Loucy (cell line): ENCODE data around the gene MPG.

ENCODE experiments used
- H2AFZ ChIP-seq: fragments of 200-600 bp; sonication (generic); 2 replicates; pipeline ENCODE4 v1.6.0; 2016; ENCODE audit warnings: antibody characterized with exemption, mild to moderate bottlenecking, low read length, moderate library complexity
- H3F3A ChIP-seq: fragments of 200-600 bp; 2 replicates; pipeline ENCODE4 v1.6.0; 2016; ENCODE audit warnings: antibody characterized with exemption, low read depth, mild to moderate bottlenecking
- H3K27me3 ChIP-seq: fragments of 200-600 bp; sonication (generic); 2 replicates; pipeline ENCODE4 v1.6.1; 2014; ENCODE audit warnings: low read length, mild to moderate bottlenecking; ENCODE audit not compliant: insufficient read depth, poor library complexity, severe bottlenecking
- H3K36me3 ChIP-seq: fragments of 200-600 bp; sonication (generic); 2 replicates; pipeline ENCODE4 v1.6.1; 2016; ENCODE audit warnings: low read length; ENCODE audit not compliant: insufficient read depth
- H3K4me1 ChIP-seq: fragments of 200-600 bp; sonication (generic); 2 replicates; pipeline ENCODE4 v1.5.1; 2014; ENCODE audit warnings: low read length, mild to moderate bottlenecking; ENCODE audit not compliant: insufficient read depth, poor library complexity, severe bottlenecking
- H3K4me2 ChIP-seq: fragments of 200-600 bp; sonication (generic); 2 replicates; pipeline ENCODE4 v1.6.0; 2014; ENCODE audit warnings: antibody characterized with exemption, low read length, low read depth, mild to moderate bottlenecking; ENCODE audit not compliant: poor library complexity, severe bottlenecking
- H3K4me3 ChIP-seq: fragments of 200-600 bp; sonication (generic); 2 replicates; pipeline ENCODE4 v1.5.1; 2014; ENCODE audit warnings: low read length, mild to moderate bottlenecking, mixed read lengths; ENCODE audit not compliant: poor library complexity, severe bottlenecking
- H3K79me2 ChIP-seq: fragments of 200-600 bp; sonication (generic); 2 replicates; pipeline ENCODE4 v1.6.1; 2014; ENCODE audit warnings: low read length; ENCODE audit not compliant: insufficient read depth
- H3K9ac ChIP-seq: fragments of 200-600 bp; sonication (generic); 2 replicates; pipeline ENCODE4 v1.6.0; 2014; ENCODE audit warnings: mild to moderate bottlenecking, low read depth, low read length, moderate library complexity; ENCODE audit not compliant: poor library complexity, severe bottlenecking
- H3K9me2 ChIP-seq: fragments of 200-600 bp; sonication (generic); replicated peaks from 2 replicates; pipeline ENCODE4 v1.6.1; 2016; ENCODE audit warnings: low read depth, low read length, mixed read lengths
- H3K9me3 ChIP-seq: fragments of 200-600 bp; sonication (generic); 2 replicates; pipeline ENCODE4 v1.6.1; 2014; ENCODE audit warnings: mild to moderate bottlenecking, antibody characterized with exemption, low read length, low read depth; ENCODE audit not compliant: insufficient read depth
- H4K20me1 ChIP-seq: fragments of 200-600 bp; sonication (generic); 2 replicates; pipeline ENCODE4 v1.6.0; 2014; ENCODE audit warnings: antibody characterized with exemption, low read length, mild to moderate bottlenecking; ENCODE audit not compliant: insufficient read depth, poor library complexity, severe bottlenecking
- CTCF ChIP-seq: fragments of 200-600 bp; sonication (generic); conservative IDR thresholded peaks from 2 replicates; pipeline ENCODE4 v1.5.1; 2014; ENCODE audit warnings: mild to moderate bottlenecking, antibody characterized with exemption, low read length
- EZH2phosphoT487 ChIP-seq: fragments of 200-600 bp; IDR thresholded peaks from 2 replicates; pipeline ENCODE4 v1.6.1; 2018; ENCODE audit warnings: antibody characterized with exemption, mild to moderate bottlenecking, moderate library complexity, borderline replicate concordance

The MPG gene

DNA sequence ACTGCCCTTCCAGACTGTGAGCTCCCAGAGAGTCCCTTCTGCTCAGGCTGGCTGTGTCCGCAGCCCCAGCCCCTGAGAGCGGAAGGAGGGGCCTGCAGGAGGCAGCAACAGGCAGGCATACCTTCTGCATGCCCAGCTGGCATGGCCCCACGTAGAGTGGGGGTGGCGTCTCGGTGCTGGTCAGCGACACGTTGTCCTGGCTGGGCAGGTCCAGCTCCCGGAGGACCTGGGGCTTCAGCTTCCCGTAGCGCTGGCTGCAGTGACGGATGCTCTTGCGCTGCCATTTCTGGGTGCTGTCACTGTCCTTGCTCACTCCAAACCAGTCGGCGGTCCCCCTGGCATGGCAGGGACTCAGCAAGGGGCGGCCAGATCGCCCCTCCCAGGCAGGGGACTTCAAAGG lies 14.6 kb upstream of the MPG start:
- no peaks in the 10 kb centered on the region for H3K9me2 ChIP-seq
- no peaks in the 10 kb centered on the region for H3F3A ChIP-seq
- no peaks in the 10 kb centered on the region for H3K27me3 ChIP-seq
- H4K20me1 ChIP-seq = no peaks in the 10 kb centered on the region
- H3K36me3 ChIP-seq = no peaks in the 10 kb centered on the region
- no peak overlapping the region for H3K9ac ChIP-seq
- no peak overlapping the region for H3K4me2 ChIP-seq
- H3K9me3 ChIP-seq = no peaks in the 10 kb centered on the region
- no peak overlapping the region for H3K4me3 ChIP-seq
- H3K79me2 ChIP-seq = no peaks in the 10 kb centered on the region
- TF ChIP-seq EZH2phosphoT487 (no peak), CTCF (no peak)
- H3K4me1 ChIP-seq = peaks cover 15% of the 10 kb centered on the region
- no peak overlapping the region for H2AFZ ChIP-seq

- H2AFZ ChIP-seq = no peak overlapping the region
- H3K9me2 ChIP-seq = no peaks in the 10 kb centered on the region
- no peaks in the 10 kb centered on the region for H3K79me2 ChIP-seq
- no peaks in the 10 kb centered on the region for H4K20me1 ChIP-seq
- H3K4me1 ChIP-seq = peaks cover 14% of the 10 kb centered on the region
- H3K27me3 ChIP-seq = no peaks in the 10 kb centered on the region
- no peaks in the 10 kb centered on the region for H3F3A ChIP-seq
- H3K9ac ChIP-seq = no peak overlapping the region
- no peak overlapping the region for H3K4me2 ChIP-seq
- TF ChIP-seq CTCF (no peak), EZH2phosphoT487 (no peak)
- no peaks in the 10 kb centered on the region for H3K9me3 ChIP-seq
- H3K4me3 ChIP-seq = no peak overlapping the region
- H3K36me3 ChIP-seq = no peaks in the 10 kb centered on the region
Measured at GRCh38 chr16:63998-64913, 13.8 kb upstream of the MPG start.

- Histone ChIP-seq H2AFZ (no peak overlapping the region), H3K27me3 (no peaks in the 10 kb centered on the region), H3K79me2 (no peaks in the 10 kb centered on the region), H3K9me3 (no peaks in the 10 kb centered on the region), H3K9me2 (no peaks in the 10 kb centered on the region), H3K4me1 (peaks cover 14% of the 10 kb centered on the region), H3K9ac (no peak overlapping the region), H3K36me3 (no peaks in the 10 kb centered on the region), H3K4me3 (no peak overlapping the region), H4K20me1 (no peaks in the 10 kb centered on the region), H3K4me2 (no peak overlapping the region), H3F3A (no peaks in the 10 kb centered on the region)
- TF ChIP-seq EZH2phosphoT487 (no peak), CTCF (no peak)
Measured at GRCh38 chr16:64914-65255, 13.1 kb upstream of the MPG start.
